Thyroid gland (tissue), 4 donors: ENCODE results near the gene LRRC74B.
"Not testable (repeated sequence)": the region's sequence is repeated elsewhere in the genome, so short reads cannot be mapped to it uniquely, and the experiment has no call there.

Experiments used
- CTCF ChIP-seq, 6 experiments: fragments of 200-600 bp in 3 of 6; fragments of 450-650 bp in 3 of 6; sonication (generic) in 3 of 6; IDR thresholded peaks; one replicate each; pipeline ENCODE4 v1.5.1; 2016 to 2019; ENCODE audit warnings: antibody characterized with exemption in 6 of 6, mild to moderate bottlenecking in 2 of 6, inconsistent platforms in 1 of 6, moderate library complexity in 1 of 6
- POLR2A ChIP-seq, 2 donors: fragments of 450-650 bp; IDR thresholded peaks; one replicate each; pipeline ENCODE4 v1.6.1; 2017; ENCODE audit warnings: antibody characterized with exemption in 2 of 2, mild to moderate bottlenecking in 2 of 2, moderate library complexity in 1 of 2

GRCh38 chr22:21064425-21064824 is 18.7 kb downstream of the LRRC74B start:
- TF ChIP-seq CTCF, POLR2A (IDR thresholded peaks at IDR 0.05): not testable (repeated sequence)
